Activated CD4-positive, alpha-beta T cell treated with anti-CD3 and anti-CD28 coated beads for 48 hours (primary cell): ENCODE results near the gene AKNA.

Experiments
- DNase-seq: peaks from one replicate; pipeline ENCODE4 v3.0.0-alpha.2; 2020

Gene AKNA

DNA sequence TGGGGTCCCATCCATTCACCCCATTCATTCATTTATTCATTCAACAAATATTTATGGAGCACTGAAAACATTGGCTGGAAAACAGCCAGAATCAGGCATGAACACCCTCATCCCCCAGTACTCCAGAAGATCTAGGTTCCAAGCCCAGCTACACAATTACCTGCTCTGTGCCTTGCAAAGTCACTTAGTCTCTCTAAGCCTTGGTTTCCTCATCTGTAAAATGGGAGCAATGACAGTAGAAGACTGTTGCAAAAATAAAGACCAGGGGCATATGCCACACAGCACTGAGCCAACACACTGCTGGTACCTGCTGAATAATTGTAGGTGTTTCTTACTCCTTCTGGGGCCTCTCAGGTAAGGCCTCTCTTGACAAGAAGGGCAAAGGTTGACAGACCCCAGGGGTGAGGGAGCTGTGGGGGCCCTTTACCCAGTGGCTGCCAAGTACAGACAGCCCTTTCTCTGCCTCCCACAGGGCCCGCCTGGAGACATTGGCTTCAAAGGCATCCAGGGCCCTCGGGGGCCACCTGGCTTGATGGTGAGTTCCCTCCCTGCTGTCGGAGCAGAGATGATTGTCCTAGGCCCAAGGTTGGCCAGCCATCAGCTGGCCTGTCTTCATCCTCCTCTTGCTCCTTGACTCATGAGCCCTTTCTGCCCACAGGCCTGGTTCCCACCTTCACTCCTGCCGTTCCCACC lies 87.5 kb downstream of the AKNA start:
- peak; percentile 1 for DNase-seq

DNA sequence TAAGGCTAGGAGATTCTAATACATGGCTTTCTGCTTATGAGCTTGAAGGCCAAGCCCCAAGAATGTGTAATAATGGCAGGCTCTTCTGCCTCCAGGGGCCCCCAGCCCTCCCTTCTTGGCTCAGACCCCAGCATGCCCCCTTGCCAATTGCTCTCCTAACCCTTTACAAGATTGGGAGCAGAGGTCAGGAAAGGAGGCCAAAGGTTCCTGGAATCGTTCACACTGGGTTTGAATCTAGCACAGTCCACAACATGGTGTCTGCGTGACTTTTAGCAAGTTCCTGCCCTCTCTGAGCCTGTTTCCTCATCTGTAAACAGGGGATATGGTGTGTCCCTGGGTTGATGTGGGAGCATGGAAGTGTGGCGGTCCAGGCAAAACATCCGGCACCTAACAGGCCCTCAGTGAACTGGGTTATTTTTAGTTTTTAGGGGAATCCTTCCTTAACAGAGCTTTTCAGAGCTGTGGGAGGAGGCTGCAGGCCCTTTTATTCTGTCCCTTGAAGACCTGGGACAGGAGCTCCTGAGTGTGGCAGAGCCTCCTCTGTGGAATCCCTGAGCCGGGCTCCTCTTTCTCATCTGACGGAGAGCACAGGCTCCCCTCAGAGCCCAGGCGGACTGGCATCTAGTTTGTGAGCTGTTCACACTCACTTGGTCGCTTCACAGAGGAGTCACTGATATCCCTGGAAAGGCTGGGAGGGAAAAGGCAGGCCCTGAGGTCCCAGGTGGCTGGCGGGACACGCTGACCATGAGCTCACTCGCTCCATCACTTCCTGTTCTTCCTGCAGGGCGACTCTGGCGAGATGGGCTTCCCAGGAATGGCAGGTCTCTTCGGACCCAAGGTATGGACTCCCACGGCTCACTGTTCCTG lies 88.3 kb downstream of the AKNA start:
- no peak for DNase-seq

- no peak for DNase-seq
These were observed 91.4 kb downstream of the AKNA start for GRCh38 chr9:114296338-114296737.

DNA sequence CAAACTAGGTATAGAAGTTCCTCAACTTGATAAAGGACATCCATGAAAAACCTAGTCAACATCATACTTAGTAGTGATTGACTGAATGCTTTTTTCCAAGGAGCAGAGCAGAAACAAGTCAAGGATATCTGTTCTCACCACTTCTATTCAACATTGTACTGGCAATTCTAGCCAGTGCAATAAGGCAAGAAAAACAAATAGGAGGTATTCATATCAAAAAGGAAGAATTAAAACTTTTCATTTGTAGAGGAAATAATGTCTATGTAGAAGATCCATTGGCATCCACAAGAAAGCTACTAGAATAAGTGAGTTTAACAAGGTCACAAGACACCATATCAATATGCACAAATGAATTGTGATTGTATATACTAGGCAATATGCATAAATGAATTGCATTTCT lies 93.1 kb downstream of the AKNA start:
- DNase-seq: no peak

DNA sequence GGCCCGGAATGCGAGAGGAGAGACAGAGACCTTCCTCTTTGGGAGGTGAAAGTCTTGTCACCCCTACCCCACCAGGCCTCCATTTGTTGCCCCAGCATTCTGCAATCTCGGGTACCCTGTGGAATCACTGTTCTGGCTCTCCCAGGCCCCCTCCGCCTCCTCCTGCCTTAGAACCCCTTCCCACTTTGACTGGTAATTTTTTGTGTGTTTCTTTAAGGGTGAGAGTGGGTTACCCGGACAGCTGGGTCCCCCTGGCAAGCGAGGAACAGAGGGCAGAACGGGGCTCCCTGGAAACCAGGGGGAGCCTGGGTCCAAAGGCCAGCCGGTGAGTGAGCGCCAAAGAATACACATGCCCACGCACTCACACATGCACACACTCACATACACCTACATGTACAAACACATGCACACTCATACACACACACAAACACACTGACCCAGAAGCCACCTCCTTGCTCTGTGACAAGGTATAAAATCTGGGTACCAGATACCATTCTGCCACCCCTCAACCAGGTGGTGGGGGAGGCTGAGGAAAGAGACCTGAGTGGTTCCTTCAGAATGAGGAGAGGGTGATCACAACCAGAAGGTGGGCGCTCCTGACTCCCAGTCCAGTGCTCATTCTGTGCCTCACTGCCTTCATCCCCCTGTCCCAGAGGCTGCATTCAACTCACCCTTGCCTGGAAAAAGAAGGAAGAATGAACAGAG lies 95.7 kb downstream of the AKNA start:
- no peak for DNase-seq

DNA sequence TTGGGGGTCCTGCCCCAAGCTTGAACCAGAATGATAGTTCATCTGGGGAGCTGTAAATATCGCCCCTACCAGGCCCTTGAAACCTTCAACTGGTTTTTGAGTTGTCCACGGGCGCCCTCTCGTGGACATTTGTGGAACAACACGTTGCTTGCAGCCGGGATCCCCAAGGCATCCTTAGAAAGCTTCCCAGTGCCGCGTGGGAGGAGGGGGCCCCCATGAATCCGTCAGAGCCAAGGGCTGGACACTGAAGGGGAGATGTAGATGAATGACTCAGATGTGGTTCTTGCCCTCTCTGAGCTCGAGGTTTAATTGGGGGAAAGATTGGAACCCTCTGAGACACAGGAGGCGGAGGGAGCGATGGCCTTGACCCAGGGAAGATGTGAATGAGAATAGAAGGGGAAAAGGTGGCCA lies 96.7 kb downstream of the AKNA start:
- peak; percentile 79 for DNase-seq

DNA sequence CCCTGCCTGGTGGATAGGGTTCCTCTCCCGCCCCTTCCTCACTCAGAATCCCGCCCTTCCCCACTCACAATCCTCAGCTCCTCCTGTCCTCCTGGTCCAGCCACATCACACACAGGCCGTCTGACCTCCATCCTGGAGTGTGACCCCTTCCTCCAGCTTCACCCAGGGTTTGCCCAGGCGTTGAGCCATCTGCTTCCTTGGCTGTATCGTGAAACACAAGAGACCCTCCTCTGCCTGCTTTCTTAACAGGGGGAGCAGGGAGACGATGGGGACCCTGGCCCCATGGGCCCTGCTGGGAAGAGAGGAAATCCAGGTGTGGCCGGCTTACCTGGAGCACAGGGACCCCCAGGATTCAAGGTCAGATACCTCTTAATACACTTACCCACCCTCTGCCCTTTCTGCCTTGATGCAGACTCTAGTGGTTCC lies 97.2 kb downstream of the AKNA start:
- no peak for DNase-seq

GRCh38 chr9:114289571-114290481 lies 98.0 kb downstream of the AKNA start:
- no peak for DNase-seq

GRCh38 chr9:114289106-114289505 lies 98.7 kb downstream of the AKNA start:
- DNase-seq: no peak

GRCh38 chr9:114288193-114289091 lies 99.3 kb downstream of the AKNA start:
- no peak for DNase-seq

- DNase-seq: no peak
These were observed 100.0 kb downstream of the AKNA start for GRCh38 chr9:114287763-114288192.

- no peak for DNase-seq
These were observed 100.6 kb downstream of the AKNA start for GRCh38 chr9:114287001-114287762.

DNA sequence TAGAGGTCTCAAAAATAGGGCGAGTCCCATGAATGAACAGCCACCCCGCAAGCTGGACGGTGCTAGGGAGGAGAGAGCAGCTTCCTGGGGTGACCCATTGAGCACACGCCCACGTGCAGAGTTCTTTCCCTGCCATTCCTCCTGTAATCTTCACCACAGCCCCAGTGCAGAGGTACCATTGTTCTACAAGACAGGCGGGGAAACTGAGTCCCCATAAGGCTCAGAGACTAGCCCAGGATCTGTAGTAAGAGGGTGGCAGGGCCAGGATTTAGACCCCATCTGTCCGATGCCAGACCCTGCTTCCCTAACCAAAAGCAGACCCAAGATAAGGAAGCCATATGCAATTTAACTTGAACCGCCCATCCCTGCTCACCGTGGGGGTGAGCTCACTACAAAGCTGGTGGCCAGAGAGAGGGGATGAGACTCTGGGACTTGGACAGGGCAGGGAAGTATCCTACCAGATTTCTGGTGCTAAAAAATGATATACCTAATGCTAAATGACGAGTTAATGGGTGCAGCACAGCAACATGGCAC lies 101.6 kb downstream of the AKNA start:
- DNase-seq: no peak

GRCh38 chr9:114285166-114285867 lies 102.5 kb downstream of the AKNA start:
- DNase-seq: no peak

- DNase-seq: no peak
These were observed 103.3 kb downstream of the AKNA start for GRCh38 chr9:114284316-114285060.
